ENCODE measurements around the gene GTPBP2. TPM values are rescaled to one million over a fixed set of nuclear protein-coding genes. Genes with fewer than 3 reads are reported as not detected.

Gene GTPBP2
- total RNA-seq, 2 donors from 2014 or later: 50.0 to 51.7 TPM

- intact Hi-C loops (cut with DNase I): loop anchor here (5.0 to 10.0 kb wide), 4 partner anchors 52 to 265 kb away; no protein-coding TSS in a partner anchor
- Histone ChIP-seq H3K36me3 (peaks cover 3% of the 10 kb centered on the region), H3K9ac (ENCODE audit: low read depth in 2 of 2, low read length in 2 of 2) (peak overlapping the region in 1 of 2 donors; percentile 42), H3K9me3 (no peaks in the 10 kb centered on the region), H3K27ac (peak overlapping the region; percentile 41), H3K4me3 (no peak overlapping the region), H3K4me1 (peaks cover 17% of the 10 kb centered on the region), H3K27me3 (no peaks in the 10 kb centered on the region)
- peak; percentile 46 for DNase-seq
- no peak for TF ChIP-seq CTCF (IDR thresholded peaks at IDR 0.05)
Measured at GRCh38 chr6:43669922-43670622, 41.0 kb upstream of the GTPBP2 start.

- Histone ChIP-seq H3K9me3 (no peaks in the 10 kb centered on the region), H3K4me1 (peaks cover 17% of the 10 kb centered on the region), H3K27ac (peak overlapping the region; percentile 41), H3K9ac (ENCODE audit: low read depth in 2 of 2, low read length in 2 of 2) (no peak overlapping the region), H3K27me3 (no peaks in the 10 kb centered on the region), H3K4me3 (no peak overlapping the region), H3K36me3 (no peaks in the 10 kb centered on the region)
- DNase-seq: peak; percentile 43
- TF ChIP-seq CTCF (IDR thresholded peaks at IDR 0.05): no peak
- intact Hi-C loops (cut with DNase I): loop anchor here (5.0 to 10.0 kb wide), 4 partner anchors 53 to 266 kb away; no protein-coding TSS in a partner anchor
Measured at GRCh38 chr6:43669050-43669921, 40.2 kb upstream of the GTPBP2 start.

GRCh38 chr6:43668151-43669028 is 39.3 kb upstream of the GTPBP2 start:
- H3K27me3 ChIP-seq: no peaks in the 10 kb centered on the region
- H3K9ac ChIP-seq (ENCODE audit: low read depth in 2 of 2, low read length in 2 of 2): peak overlapping the region in 1 of 2 donors; percentile 59
- TF ChIP-seq CTCF (IDR thresholded peaks at IDR 0.05): peak; percentile 69
- H3K4me3 ChIP-seq: no peak overlapping the region
- intact Hi-C loops (cut with DNase I): loop anchor here (5.0 to 10.0 kb wide), 4 partner anchors 54 to 266 kb away; no protein-coding TSS in a partner anchor
- H3K27ac ChIP-seq: peak overlapping the region; percentile 27
- H3K36me3 ChIP-seq: no peaks in the 10 kb centered on the region
- H3K4me1 ChIP-seq: peaks cover 17% of the 10 kb centered on the region
- no peaks in the 10 kb centered on the region for H3K9me3 ChIP-seq
- DNase-seq: peak; percentile 79

GRCh38 chr6:43667245-43668150 is 38.4 kb upstream of the GTPBP2 start:
- Histone ChIP-seq H3K27ac (peak overlapping the region; percentile 27), H3K4me1 (peaks cover 17% of the 10 kb centered on the region), H3K27me3 (no peaks in the 10 kb centered on the region), H3K9ac (ENCODE audit: low read depth in 2 of 2, low read length in 2 of 2) (peak overlapping the region; percentile 36 to 59), H3K36me3 (no peaks in the 10 kb centered on the region), H3K4me3 (no peak overlapping the region), H3K9me3 (no peaks in the 10 kb centered on the region)
- DNase-seq: peak; percentile 95
- intact Hi-C loops (cut with DNase I): loop anchor here (2.0 to 10.0 kb wide), 5 partner anchors 55 to 411 kb away; no protein-coding TSS in a partner anchor
- peak; percentile 96 for TF ChIP-seq CTCF (IDR thresholded peaks at IDR 0.05)

Measured in colonic mucosa (tissue), 4 donors.